Neural cell (in vitro differentiated cells): ENCODE results near the gene IPPK. TPM values are rescaled to one million over a fixed set of nuclear protein-coding genes. Genes with fewer than 3 reads are reported as not detected.

Source experiments
- H2AFZ ChIP-seq: fragments of 200-600, 300-800 bp; sonication (generic), shearing (Covaris generic); 2 replicates; pipeline ENCODE4 v1.6.0; 2014; ENCODE audit warnings: low read depth, mild to moderate bottlenecking, antibody characterized with exemption, low read length, moderate library complexity
- H3F3A ChIP-seq: fragments of 200-600 bp; shearing (Covaris generic); 2 replicates; pipeline ENCODE4 v1.6.1; 2016; ENCODE audit warnings: mild to moderate bottlenecking, moderate library complexity, mixed read lengths, antibody characterized with exemption, low read length; ENCODE audit not compliant: insufficient read depth, poor library complexity, severe bottlenecking
- H3K27ac ChIP-seq: fragments of 200-600, 300-800 bp; sonication (generic), shearing (Covaris generic); 2 replicates; pipeline ENCODE4 v1.5.1; 2014; ENCODE audit warnings: mild to moderate bottlenecking, low read length, moderate library complexity
- H3K27me3 ChIP-seq: fragments of 300-800, 200-600 bp; sonication (generic), shearing (Covaris generic); 2 replicates; pipeline ENCODE4 v1.6.0; 2014; ENCODE audit warnings: mild to moderate bottlenecking, low read depth, low read length, moderate library complexity; ENCODE audit not compliant: insufficient read depth
- H3K36me3 ChIP-seq: fragments of 300-800, 200-600 bp; sonication (generic), shearing (Covaris generic); 2 replicates; pipeline ENCODE4 v1.5.1; 2014; ENCODE audit warnings: mild to moderate bottlenecking, antibody characterized with exemption, low read length, moderate library complexity; ENCODE audit not compliant: insufficient read depth
- H3K4me2 ChIP-seq: fragments of 300-800, 200-600 bp; sonication (generic), shearing (Covaris generic); 2 replicates; pipeline ENCODE4 v1.6.0; 2014; ENCODE audit warnings: mild to moderate bottlenecking, low read length
- H3K4me3 ChIP-seq: fragments of 300-800, 200-600 bp; sonication (generic), shearing (Covaris generic); 2 replicates; pipeline ENCODE4 v1.5.1; 2014; ENCODE audit warnings: mild to moderate bottlenecking, low read length, moderate library complexity
- H3K79me2 ChIP-seq: fragments of 200-600 bp; shearing (Covaris generic); replicated peaks from 2 replicates; pipeline ENCODE4 v1.6.0; 2014; ENCODE audit warnings: mild to moderate bottlenecking, low read length, moderate library complexity; ENCODE audit not compliant: insufficient read depth
- H3K9ac ChIP-seq: fragments of 300-800, 200-600 bp; sonication (generic), shearing (Covaris generic); 2 replicates; pipeline ENCODE4 v1.6.1; 2016; ENCODE audit warnings: mild to moderate bottlenecking, low read length, mixed read lengths
- H3K9me2 ChIP-seq: fragments of 200-600 bp; shearing (Covaris generic); 2 replicates; pipeline ENCODE4 v1.6.1; 2016; ENCODE audit warnings: mild to moderate bottlenecking, low read length, mixed read lengths; ENCODE audit not compliant: insufficient read depth
- H3K9me3 ChIP-seq: fragments of 200-600, 300-800 bp; sonication (generic), shearing (Covaris generic); 2 replicates; pipeline ENCODE4 v1.6.1; 2016; ENCODE audit warnings: mild to moderate bottlenecking, mixed run types, low read length, moderate library complexity, mixed read lengths
- H4K20me1 ChIP-seq: fragments of 200-600 bp; shearing (Covaris generic); 2 replicates; pipeline ENCODE4 v1.6.1; 2016; ENCODE audit warnings: mild to moderate bottlenecking, mixed run types; ENCODE audit not compliant: insufficient read depth
- CTCF ChIP-seq: fragments of 450-650 bp; IDR thresholded peaks from 2 replicates; pipeline ENCODE4 v1.5.1; 2014; ENCODE audit warnings: antibody characterized with exemption, mild to moderate bottlenecking, moderate library complexity; ENCODE audit not compliant: poor library complexity, severe bottlenecking
- EP300 ChIP-seq: fragments of 450-650 bp; conservative IDR thresholded peaks from 2 replicates; pipeline ENCODE4 v1.6.1; 2014; ENCODE audit warnings: antibody characterized with exemption, mild to moderate bottlenecking, moderate library complexity; ENCODE audit not compliant: poor library complexity, severe bottlenecking
- EZH2 ChIP-seq: fragments of 200-600, 300-800 bp; shearing (Covaris generic), sonication (generic); IDR thresholded peaks from 2 replicates; pipeline ENCODE4 v1.6.1; 2014; ENCODE audit warnings: antibody characterized with exemption, low read length, borderline replicate concordance, mild to moderate bottlenecking; ENCODE audit not compliant: insufficient read depth, poor library complexity, severe bottlenecking
- MXI1 ChIP-seq: fragments of 450-650 bp; conservative IDR thresholded peaks from 2 replicates; pipeline ENCODE4 v1.6.1; 2014; ENCODE audit warnings: antibody characterized with exemption, mild to moderate bottlenecking; ENCODE audit not compliant: poor library complexity, severe bottlenecking
- POLR2AphosphoS5 ChIP-seq: IDR thresholded peaks from 2 replicates; pipeline ENCODE4 v1.6.1; 2012
- RAD21 ChIP-seq: fragments of 450-650 bp; conservative IDR thresholded peaks from 2 replicates; pipeline ENCODE4 v1.6.1; 2014; ENCODE audit warnings: antibody characterized with exemption, mild to moderate bottlenecking, moderate library complexity
- REST ChIP-seq: IDR thresholded peaks from 2 replicates; pipeline ENCODE4 v1.6.1; 2012; ENCODE audit warnings: borderline replicate concordance
- SMC3 ChIP-seq: fragments of 450-650 bp; conservative IDR thresholded peaks from 2 replicates; pipeline ENCODE4 v1.6.1; 2014; ENCODE audit warnings: antibody characterized with exemption, mild to moderate bottlenecking, moderate library complexity; ENCODE audit not compliant: poor library complexity
- TAF1 ChIP-seq: IDR thresholded peaks from 2 replicates; pipeline ENCODE4 v1.6.1; 2012; ENCODE audit warnings: low read depth
- polyA plus RNA-seq: library from polyadenylated mRNA; depleted of rRNA; stranded (reverse); fragments of >200 nt; gene quantifications from 2 replicates; pipeline ENCODE4 v1.2.3, GENCODE V29; 2014

Gene IPPK
- polyA plus RNA-seq, 1 donor from 2014 or later = 34.3 TPM

DNA sequence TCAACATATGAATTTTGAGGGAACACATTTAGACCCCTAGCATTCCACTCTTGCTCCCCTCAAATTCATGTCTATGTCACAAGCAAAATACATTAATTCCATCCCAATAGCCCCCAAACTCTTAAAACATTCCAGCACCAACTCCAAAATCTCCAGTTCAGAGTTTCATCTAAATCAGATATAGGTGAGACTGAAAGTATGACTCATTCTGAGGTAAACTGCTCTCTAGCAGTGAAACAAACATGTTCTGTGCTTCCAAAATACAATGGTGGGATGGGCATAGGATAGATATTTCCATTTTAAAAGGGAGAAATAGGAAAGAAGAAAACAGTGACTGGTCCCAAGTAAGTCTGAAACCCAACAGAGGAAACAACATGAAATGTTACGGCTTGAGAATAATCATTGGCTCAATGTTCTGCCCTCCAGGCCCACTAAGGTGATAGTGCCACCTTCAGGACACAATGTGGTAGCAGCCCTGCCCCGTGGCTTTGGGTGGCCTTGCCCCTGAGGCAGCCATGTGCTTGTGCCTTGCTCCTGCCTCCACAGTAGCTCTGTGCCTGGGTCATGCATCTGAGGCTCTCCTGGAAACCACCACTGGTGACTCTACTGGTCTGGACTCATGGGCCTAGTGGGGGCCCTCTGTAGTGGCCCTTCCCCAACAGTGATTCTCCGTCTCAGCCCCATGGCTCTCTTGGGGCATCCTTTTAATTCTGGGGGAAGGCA is 36.4 kb upstream of the IPPK start:
- no peaks in the 10 kb centered on the region for H3F3A ChIP-seq
- H3K4me2 ChIP-seq = no peak overlapping the region
- H3K9me2 ChIP-seq = no peaks in the 10 kb centered on the region
- TF ChIP-seq REST (no peak), MXI1 (no peak), EP300 (no peak), CTCF (no peak), POLR2AphosphoS5 (no peak), TAF1 (no peak), EZH2 (no peak)
- no peaks in the 10 kb centered on the region for H3K79me2 ChIP-seq
- no peaks in the 10 kb centered on the region for H3K36me3 ChIP-seq
- no peaks in the 10 kb centered on the region for H3K9me3 ChIP-seq
- H3K27ac ChIP-seq = no peak overlapping the region
- H3K27me3 ChIP-seq = no peaks in the 10 kb centered on the region
- H2AFZ ChIP-seq = no peak overlapping the region
- H4K20me1 ChIP-seq = no peaks in the 10 kb centered on the region
- H3K4me3 ChIP-seq = no peak overlapping the region
- H3K9ac ChIP-seq = no peak overlapping the region

DNA sequence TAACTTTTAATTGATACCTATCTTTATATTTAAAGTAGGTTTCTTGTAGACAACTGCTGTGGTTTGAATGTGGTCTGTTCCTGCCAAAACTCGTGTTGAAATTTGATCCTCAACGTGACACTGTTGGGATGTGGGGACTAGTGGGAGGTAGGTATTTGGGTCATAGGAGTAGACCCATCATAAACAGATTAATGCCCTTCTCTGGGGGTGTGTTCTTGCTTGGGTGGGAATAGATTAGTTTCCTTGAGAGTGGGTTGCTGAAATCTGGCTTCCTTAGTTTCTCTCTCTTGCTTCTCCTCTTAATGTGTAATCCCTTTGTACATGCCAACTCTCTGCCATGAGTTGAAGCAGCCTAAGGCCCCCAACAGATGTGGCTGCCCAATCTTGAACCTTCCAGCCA is 34.6 kb upstream of the IPPK start:
- Histone ChIP-seq H4K20me1 (no peaks in the 10 kb centered on the region), H3K27me3 (no peaks in the 10 kb centered on the region), H3K79me2 (no peaks in the 10 kb centered on the region), H3K9me2 (no peaks in the 10 kb centered on the region), H3K4me3 (no peak overlapping the region), H2AFZ (no peak overlapping the region), H3F3A (no peaks in the 10 kb centered on the region), H3K36me3 (no peaks in the 10 kb centered on the region), H3K27ac (no peak overlapping the region), H3K9me3 (no peaks in the 10 kb centered on the region), H3K4me2 (no peak overlapping the region), H3K9ac (no peak overlapping the region)
- TF ChIP-seq RAD21 = no peak
- TF ChIP-seq REST = no peak
- no peak for TF ChIP-seq MXI1
- no peak for TF ChIP-seq TAF1
- no peak for TF ChIP-seq POLR2AphosphoS5
- no peak for TF ChIP-seq EZH2
- TF ChIP-seq SMC3 = no peak
- no peak for TF ChIP-seq EP300
- TF ChIP-seq CTCF = no peak
